C4-2B (cell line): Measurements from ENCODE around the gene CYP1A1.

Experiments used
- H3K27ac ChIP-seq: fragments of 450-650 bp; 2 replicates; pipeline ENCODE4 v1.5.1; 2017
- ZFX ChIP-seq: fragments of 450-650 bp; IDR thresholded peaks from 2 replicates; pipeline ENCODE4 v1.6.1; 2017
- TF ChIP-seq, protein P1 (sequence below): fragments of 450-650 bp; conservative IDR thresholded peaks from 2 replicates; pipeline ENCODE4 v1.5.1; 2017; ENCODE audit warnings: mild to moderate bottlenecking

CYP1A1 gene

DNA sequence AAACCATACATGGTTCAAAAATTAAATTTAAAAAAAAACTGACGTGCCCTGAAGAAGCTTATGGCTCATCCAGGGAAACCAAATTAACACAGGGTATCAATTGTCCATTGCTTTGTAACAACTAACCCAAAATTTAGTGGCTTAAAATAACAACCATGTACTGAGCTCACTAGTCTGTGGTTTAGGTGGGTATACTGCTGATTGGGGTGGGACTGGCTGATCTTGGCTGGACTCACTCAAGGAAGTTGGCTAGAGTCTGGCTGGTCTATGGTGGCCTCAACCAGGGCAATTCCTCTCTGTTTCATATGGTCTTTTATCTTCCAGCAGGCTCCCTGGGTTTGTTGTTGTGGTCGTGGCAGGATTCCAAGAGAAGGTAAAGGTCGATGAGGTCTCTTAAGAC is 15.4 kb downstream of the CYP1A1 start:
- H3K27ac ChIP-seq, result no peak overlapping the region
- no peak for TF ChIP-seq ZFX
- TF ChIP-seq, protein P1, sequence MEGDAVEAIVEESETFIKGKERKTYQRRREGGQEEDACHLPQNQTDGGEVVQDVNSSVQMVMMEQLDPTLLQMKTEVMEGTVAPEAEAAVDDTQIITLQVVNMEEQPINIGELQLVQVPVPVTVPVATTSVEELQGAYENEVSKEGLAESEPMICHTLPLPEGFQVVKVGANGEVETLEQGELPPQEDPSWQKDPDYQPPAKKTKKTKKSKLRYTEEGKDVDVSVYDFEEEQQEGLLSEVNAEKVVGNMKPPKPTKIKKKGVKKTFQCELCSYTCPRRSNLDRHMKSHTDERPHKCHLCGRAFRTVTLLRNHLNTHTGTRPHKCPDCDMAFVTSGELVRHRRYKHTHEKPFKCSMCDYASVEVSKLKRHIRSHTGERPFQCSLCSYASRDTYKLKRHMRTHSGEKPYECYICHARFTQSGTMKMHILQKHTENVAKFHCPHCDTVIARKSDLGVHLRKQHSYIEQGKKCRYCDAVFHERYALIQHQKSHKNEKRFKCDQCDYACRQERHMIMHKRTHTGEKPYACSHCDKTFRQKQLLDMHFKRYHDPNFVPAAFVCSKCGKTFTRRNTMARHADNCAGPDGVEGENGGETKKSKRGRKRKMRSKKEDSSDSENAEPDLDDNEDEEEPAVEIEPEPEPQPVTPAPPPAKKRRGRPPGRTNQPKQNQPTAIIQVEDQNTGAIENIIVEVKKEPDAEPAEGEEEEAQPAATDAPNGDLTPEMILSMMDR, result no peak

DNA sequence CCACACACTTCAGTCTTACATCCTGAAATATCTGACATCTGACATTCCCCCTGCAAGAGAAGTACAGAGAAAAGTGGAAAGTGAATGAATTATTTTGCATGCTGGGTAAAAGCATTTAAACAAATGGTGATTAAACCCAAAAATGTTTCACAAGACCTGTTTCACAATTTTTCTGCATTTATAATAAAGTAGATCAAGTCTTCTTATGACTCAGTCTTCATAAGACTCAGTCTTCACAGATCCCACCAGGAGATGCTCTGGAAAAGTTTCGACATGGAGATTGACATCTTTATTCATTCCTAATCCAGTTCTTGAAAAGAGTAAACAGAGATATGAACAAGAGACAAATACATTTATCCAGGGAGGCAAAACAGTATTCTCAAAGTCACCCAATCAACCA is 16.3 kb downstream of the CYP1A1 start:
- no peak for TF ChIP-seq ZFX
- TF ChIP-seq, protein P1, result no peak
- no peak overlapping the region for H3K27ac ChIP-seq

- TF ChIP-seq ZFX, result no peak
- TF ChIP-seq, protein P1, result no peak
- no peak overlapping the region for H3K27ac ChIP-seq
These were observed 28.5 kb downstream of the CYP1A1 start for GRCh38 chr15:74696808-74697207.

- peak overlapping the region; percentile 72 for H3K27ac ChIP-seq
These were observed 29.0 kb downstream of the CYP1A1 start for GRCh38 chr15:74696398-74696729.

GRCh38 chr15:74695597-74696397 is 29.5 kb downstream of the CYP1A1 start, which contains the start of gene EDC3:
TSS of gene EDC3 (minus strand) at chr15:74696024. CDS start at chr15:74675124, 20,900 bp downstream.
- TF ChIP-seq, protein P1, result no peak
- TF ChIP-seq ZFX, result peak; percentile 77
- H3K27ac ChIP-seq, result peak within 1 kb of the TSS; percentile 72

More at GRCh38 chr15:74696398-74696729, 29.0 kb downstream of the CYP1A1 start:
- TF ChIP-seq, protein P1, result no peak
- no peak for TF ChIP-seq ZFX

DNA sequence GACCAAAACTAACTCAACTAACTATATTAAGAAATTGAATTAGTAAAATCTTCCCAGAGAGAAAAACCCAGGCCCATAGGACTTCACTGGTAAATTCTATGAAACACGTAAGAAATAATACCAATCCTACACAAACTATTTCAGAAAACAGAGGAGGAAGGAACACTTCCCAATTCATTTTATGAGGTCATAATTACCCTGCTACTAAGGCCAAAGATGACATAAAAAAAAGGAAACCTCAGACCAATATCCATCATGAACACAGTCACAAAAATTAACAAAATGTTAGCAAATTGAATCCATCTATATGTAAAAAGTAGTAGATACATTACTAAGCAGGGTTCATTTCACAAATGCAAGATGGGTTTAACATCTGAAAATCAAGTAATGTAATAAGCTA is 33.0 kb downstream of the CYP1A1 start:
- TF ChIP-seq ZFX, result no peak
- TF ChIP-seq, protein P1, result no peak
- no peak overlapping the region for H3K27ac ChIP-seq

DNA sequence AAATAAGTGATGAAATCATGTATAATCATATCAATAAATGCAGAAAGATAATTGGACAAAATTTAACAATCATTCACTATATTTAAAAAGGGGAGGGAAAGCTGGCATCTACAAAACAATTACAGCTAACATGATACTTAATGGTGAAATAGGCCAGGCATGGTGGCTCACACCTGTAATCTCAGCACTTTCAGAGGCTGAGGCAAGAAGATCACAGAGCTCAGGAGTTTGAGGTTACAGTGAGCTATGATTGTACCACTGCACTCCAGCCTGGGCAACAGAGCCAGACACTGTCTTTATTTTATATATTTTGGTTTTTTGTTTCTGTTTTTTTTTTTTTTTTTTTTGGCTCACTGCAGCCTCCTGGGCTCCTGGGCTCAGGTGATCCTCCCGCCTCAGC is 41.6 kb downstream of the CYP1A1 start:
- H3K27ac ChIP-seq, result no peak overlapping the region
- TF ChIP-seq ZFX, result no peak
- TF ChIP-seq, protein P1, result no peak
